Measurements from ENCODE around the gene NF1.

DNA sequence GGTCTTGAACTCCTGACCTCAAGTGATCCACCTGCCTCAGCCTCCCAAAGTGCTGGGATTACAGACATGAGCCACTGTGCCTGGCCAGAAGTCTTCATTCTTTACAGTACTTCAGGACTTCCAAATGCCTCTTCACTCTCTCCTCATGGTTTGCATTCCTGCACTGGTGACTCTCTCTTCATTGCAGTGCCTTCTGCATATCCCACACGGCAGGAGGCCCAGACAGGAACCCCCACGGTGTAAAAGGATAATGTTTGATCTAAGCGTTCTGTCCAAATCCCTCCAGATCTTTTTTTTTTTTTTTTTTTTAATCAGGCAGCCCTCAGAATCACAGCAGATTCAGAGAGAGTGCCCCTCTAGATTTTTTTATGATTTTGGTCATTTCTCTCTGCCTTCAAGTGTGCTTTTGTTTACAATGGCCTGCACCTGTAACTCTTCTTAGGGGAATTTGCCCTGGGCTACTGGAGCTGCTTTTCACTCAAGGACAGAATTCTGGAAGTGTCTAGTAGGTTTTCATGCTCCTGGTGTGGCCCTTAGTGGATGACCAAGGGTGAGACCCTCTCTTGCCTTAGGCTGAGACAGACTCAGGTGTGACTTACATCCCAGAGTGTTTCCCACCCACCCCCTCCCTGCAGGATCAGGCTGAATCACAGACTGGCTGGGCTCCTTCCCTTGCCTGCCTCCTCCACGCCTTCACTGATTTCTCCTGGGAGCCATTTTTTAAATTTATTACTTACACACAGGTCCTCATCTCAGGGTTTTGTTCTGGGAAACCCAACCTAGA is 19.8 kb upstream of the NF1 start:
- TF ChIP-seq, protein P1, sequence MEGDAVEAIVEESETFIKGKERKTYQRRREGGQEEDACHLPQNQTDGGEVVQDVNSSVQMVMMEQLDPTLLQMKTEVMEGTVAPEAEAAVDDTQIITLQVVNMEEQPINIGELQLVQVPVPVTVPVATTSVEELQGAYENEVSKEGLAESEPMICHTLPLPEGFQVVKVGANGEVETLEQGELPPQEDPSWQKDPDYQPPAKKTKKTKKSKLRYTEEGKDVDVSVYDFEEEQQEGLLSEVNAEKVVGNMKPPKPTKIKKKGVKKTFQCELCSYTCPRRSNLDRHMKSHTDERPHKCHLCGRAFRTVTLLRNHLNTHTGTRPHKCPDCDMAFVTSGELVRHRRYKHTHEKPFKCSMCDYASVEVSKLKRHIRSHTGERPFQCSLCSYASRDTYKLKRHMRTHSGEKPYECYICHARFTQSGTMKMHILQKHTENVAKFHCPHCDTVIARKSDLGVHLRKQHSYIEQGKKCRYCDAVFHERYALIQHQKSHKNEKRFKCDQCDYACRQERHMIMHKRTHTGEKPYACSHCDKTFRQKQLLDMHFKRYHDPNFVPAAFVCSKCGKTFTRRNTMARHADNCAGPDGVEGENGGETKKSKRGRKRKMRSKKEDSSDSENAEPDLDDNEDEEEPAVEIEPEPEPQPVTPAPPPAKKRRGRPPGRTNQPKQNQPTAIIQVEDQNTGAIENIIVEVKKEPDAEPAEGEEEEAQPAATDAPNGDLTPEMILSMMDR (IDR thresholded peaks at IDR 0.05; ENCODE audit: low read length), result no peak
- TF ChIP-seq EZH2 (IDR thresholded peaks at IDR 0.05; ENCODE audit: borderline replicate concordance, low read length), result no peak
